ENCODE data around the gene MATR3. TPM values are rescaled to one million over a fixed set of nuclear protein-coding genes. Genes with fewer than 3 reads are reported as not detected.
"Not testable (repeated sequence)": the region's sequence is repeated elsewhere in the genome, so short reads cannot be mapped to it uniquely, and the experiment has no call there.

The MATR3 gene
- total and polyA plus RNA-seq, 7 donors = 60.8 to 272 (median 194) TPM

GRCh38 chr5:139306197-139306596, 12.7 kb downstream of the MATR3 start:
- H3K4me3 ChIP-seq = no peak overlapping the region
- WGBS, 2 donors = 27 to 39% methylated on average over 1 of the region's 1 CpG
- H3K4me1 ChIP-seq = peaks cover 0 to 100% (median 91%) of the 10 kb centered on the region in 4 donors
- H3K9me3 ChIP-seq = no peaks in the 10 kb centered on the region
- no peaks in the 10 kb centered on the region for H3K36me3 ChIP-seq
- no peak for DNase-seq
- TF ChIP-seq POLR2A (IDR thresholded peaks at IDR 0.05) (no peak), CTCF (IDR thresholded peaks at IDR 0.05) (no peak), EP300 (IDR thresholded peaks at IDR 0.05) (no peak), POLR2AphosphoS5 (IDR thresholded peaks at IDR 0.05) (no peak)
- no peaks in the 10 kb centered on the region for H3K27me3 ChIP-seq
- intact Hi-C loops (cut with DNase I) = no loop called here
- H3K27ac ChIP-seq = no peak overlapping the region

GRCh38 chr5:139306628-139307379, 13.3 kb downstream of the MATR3 start:
- H3K27ac ChIP-seq = no peak overlapping the region
- 68 to 69% methylated on average over 3 of the region's 3 CpGs for WGBS, 2 donors
- TF ChIP-seq CTCF (IDR thresholded peaks at IDR 0.05) (no peak), POLR2AphosphoS5 (IDR thresholded peaks at IDR 0.05) (no peak), EP300 (IDR thresholded peaks at IDR 0.05) (no peak), POLR2A (IDR thresholded peaks at IDR 0.05) (no peak)
- no peak for DNase-seq
- H3K36me3 ChIP-seq = no peaks in the 10 kb centered on the region
- intact Hi-C loops (cut with DNase I) = no loop called here
- H3K9me3 ChIP-seq = no peaks in the 10 kb centered on the region
- H3K4me1 ChIP-seq = peaks cover 0 to 99% (median 89%) of the 10 kb centered on the region in 4 donors
- H3K4me3 ChIP-seq = no peak overlapping the region
- H3K27me3 ChIP-seq = no peaks in the 10 kb centered on the region

GRCh38 chr5:139308797-139309196, 15.3 kb downstream of the MATR3 start:
- Histone ChIP-seq H3K27ac (no peak overlapping the region), H3K27me3 (no peaks in the 10 kb centered on the region), H3K4me1 (peaks cover 0 to 98% (median 82%) of the 10 kb centered on the region in 4 donors), H3K9me3 (no peaks in the 10 kb centered on the region), H3K36me3 (no peaks in the 10 kb centered on the region), H3K4me3 (no peak overlapping the region)
- no peak for DNase-seq
- TF ChIP-seq POLR2A (IDR thresholded peaks at IDR 0.05) = no peak
- no peak for TF ChIP-seq EP300 (IDR thresholded peaks at IDR 0.05)
- TF ChIP-seq POLR2AphosphoS5 (IDR thresholded peaks at IDR 0.05) = no peak
- TF ChIP-seq CTCF (IDR thresholded peaks at IDR 0.05) = no peak
- intact Hi-C loops (cut with DNase I) = no loop called here

- H3K27ac ChIP-seq; DNase-seq; H3K9me3 ChIP-seq; H3K36me3 ChIP-seq; H3K27me3 ChIP-seq; H3K4me3 ChIP-seq; intact Hi-C loops (cut with DNase I): not testable (repeated sequence)
- 72 to 83% methylated on average over 9 of the region's 9 CpGs for WGBS, 2 donors
- peaks cover 0 to 98% (median 73%) of the 10 kb centered on the region in 4 donors for H3K4me1 ChIP-seq
Observed at GRCh38 chr5:139310715-139311186, 17.2 kb downstream of the MATR3 start.

GRCh38 chr5:139312075-139312474, 18.5 kb downstream of the MATR3 start:
- H3K27ac ChIP-seq = no peak overlapping the region
- no peaks in the 10 kb centered on the region for H3K9me3 ChIP-seq
- TF ChIP-seq CTCF (IDR thresholded peaks at IDR 0.05) (no peak), EP300 (IDR thresholded peaks at IDR 0.05) (no peak), POLR2A (IDR thresholded peaks at IDR 0.05) (no peak), POLR2AphosphoS5 (IDR thresholded peaks at IDR 0.05) (no peak)
- intact Hi-C loops (cut with DNase I) = no loop called here
- WGBS, 2 donors = 93 to 94% methylated on average over 9 of the region's 9 CpGs
- H3K4me3 ChIP-seq = no peak overlapping the region
- H3K4me1 ChIP-seq = peaks cover 0 to 94% (median 66%) of the 10 kb centered on the region in 4 donors
- no peaks in the 10 kb centered on the region for H3K27me3 ChIP-seq
- peaks cover 11 to 15% (median 12%) of the 10 kb centered on the region in 4 donors for H3K36me3 ChIP-seq
- no peak for DNase-seq
